ENCODE data around the gene VCP. TPM values are rescaled to one million over a fixed set of nuclear protein-coding genes. Genes with fewer than 3 reads are reported as not detected.

Gene VCP
- total RNA-seq, 1 experiment from 2014 or later, result 170 TPM

GRCh38 chr9:35079426-35080341 lies 7.3 kb upstream of the VCP start, which contains the start of gene FANCG:
TSS of gene FANCG (minus strand) at chr9:35079942. CDS start at chr9:35079524, 418 bp downstream.
- peak; percentile 79 for TF ChIP-seq POLR2AphosphoS5 (IDR thresholded peaks at IDR 0.05; ENCODE audit: low read depth, low read length)
- TF ChIP-seq ZFX (IDR thresholded peaks at IDR 0.05), result peak; percentile 78
- no peak for TF ChIP-seq JUND (IDR thresholded peaks at IDR 0.05)
- CTCF ChIA-PET, result interaction anchor here (0.6 to 2.4 kb wide), 7 partner anchors 17 to 943 kb away, joined by 3 to 12 read pairs (median 4); partner anchors contain the start of genes ATOSB and PIGO
- Histone ChIP-seq H2AFZ (ENCODE audit: low read depth, low read length, poor library complexity, severe bottlenecking) (no peak within 1 kb of the TSS), H3K4me3 (replicated peaks in 1 of 2; ENCODE audit: low read depth in 1 of 2, low read length in 2 of 2) (peak within 1 kb of the TSS; percentile 91 to 94), H3K9me3 (ENCODE audit: control insufficient read depth in 1 of 2, insufficient read depth in 1 of 2, low read depth in 1 of 2, low read length in 2 of 2) (no peaks in the 10 kb centered on the region), H3K27ac (ENCODE audit: low read depth, low read length) (peak within 1 kb of the TSS; percentile 76), H3K4me2 (ENCODE audit: low read length) (peak within 1 kb of the TSS; percentile 92), H3K79me2 (ENCODE audit: insufficient read depth, low read length) (peaks cover 35% of the 10 kb centered on the region), H3K9ac (ENCODE audit: low read length) (peak within 1 kb of the TSS; percentile 92), H3K36me3 (ENCODE audit: control insufficient read depth in 1 of 2, insufficient read depth in 2 of 2, low read length in 2 of 2) (peaks cover 2 to 24% of the 10 kb centered on the region in 2 experiments; a peak in 2 of 4 replicates), H3K27me3 (ENCODE audit: insufficient read depth, low read length) (no peaks in the 10 kb centered on the region), H3K9me2 (ENCODE audit: insufficient read depth) (no peaks in the 10 kb centered on the region), H3K4me1 (ENCODE audit: control insufficient read depth in 1 of 2, insufficient read depth in 2 of 2, low read length in 2 of 2) (peaks cover 12 to 21% of the 10 kb centered on the region in 2 experiments), H4K20me1 (ENCODE audit: insufficient read depth) (no peaks in the 10 kb centered on the region)
- intact Hi-C loops (cut with micrococcal nuclease), result no loop called here
- RAD21 ChIA-PET (ENCODE audit: low non-redundant PET in 1 of 2, low total read pairs in 2 of 2, uncharacterized antibody in 2 of 2, unreplicated experiment in 2 of 2), result interaction anchor here (0.5 to 1.2 kb wide), 4 partner anchors 9 to 24 kb away, joined by 3 to 5 read pairs (median 3); no protein-coding TSS in a partner anchor
- peak; percentile 80 for DNase-seq (ENCODE audit: low read depth, low spot score)
- POLR2A ChIA-PET, result interaction anchor here (0.7 to 2.4 kb wide), 8 partner anchors 8 to 576 kb away, joined by 4 to 12 read pairs (median 7); partner anchors contain the start of genes PIGO, STOML2 and VCP
- no TSS peak for BruUV-seq (replicated peaks)
- peak; percentile 91 for ATAC-seq

GRCh38 chr9:35079041-35079425 lies 6.6 kb upstream of the VCP start:
- ChIA-PET CTCF (interaction anchor here (1.4 to 2.4 kb wide), 4 partner anchors 28 to 525 kb away, joined by 3 to 12 read pairs (median 5); partner anchors contain the start of gene ATOSB), RAD21 (ENCODE audit: low non-redundant PET in 1 of 2, low total read pairs in 2 of 2, uncharacterized antibody in 2 of 2, unreplicated experiment in 2 of 2) (interaction anchor here in 1 of 2 experiments (1.2 kb wide), 1 partner anchor 24 kb away, joined by 3 read pairs; no protein-coding TSS in a partner anchor), POLR2A (interaction anchor here (1.3 to 2.4 kb wide), 4 partner anchors 15 to 85 kb away, joined by 6 to 12 read pairs (median 8); partner anchors contain the start of gene PIGO)
- no peak overlapping the region for H2AFZ ChIP-seq (ENCODE audit: low read depth, low read length, poor library complexity, severe bottlenecking)
- peak overlapping the region; percentile 92 for H3K9ac ChIP-seq (ENCODE audit: low read length)
- H3K9me3 ChIP-seq (ENCODE audit: control insufficient read depth in 1 of 2, insufficient read depth in 1 of 2, low read depth in 1 of 2, low read length in 2 of 2), result no peaks in the 10 kb centered on the region
- intact Hi-C loops (cut with micrococcal nuclease), result no loop called here
- ATAC-seq (no peak), DNase-seq (ENCODE audit: low read depth, low spot score) (no peak)
- H3K4me3 ChIP-seq (replicated peaks in 1 of 2; ENCODE audit: low read depth in 1 of 2, low read length in 2 of 2), result peak overlapping the region; percentile 91 to 94
- H3K9me2 ChIP-seq (ENCODE audit: insufficient read depth), result no peaks in the 10 kb centered on the region
- no peaks in the 10 kb centered on the region for H3K27me3 ChIP-seq (ENCODE audit: insufficient read depth, low read length)
- no peaks in the 10 kb centered on the region for H4K20me1 ChIP-seq (ENCODE audit: insufficient read depth)
- H3K36me3 ChIP-seq (ENCODE audit: control insufficient read depth in 1 of 2, insufficient read depth in 2 of 2, low read length in 2 of 2), result peaks cover 2 to 30% of the 10 kb centered on the region in 2 experiments; a peak in 2 of 4 replicates
- peak overlapping the region; percentile 76 for H3K27ac ChIP-seq (ENCODE audit: low read depth, low read length)
- TSS peak; percentile 53 for BruUV-seq (replicated peaks)
- H3K4me2 ChIP-seq (ENCODE audit: low read length), result peak overlapping the region; percentile 92
- H3K79me2 ChIP-seq (ENCODE audit: insufficient read depth, low read length), result peaks cover 35% of the 10 kb centered on the region
- H3K4me1 ChIP-seq (ENCODE audit: control insufficient read depth in 1 of 2, insufficient read depth in 2 of 2, low read length in 2 of 2), result peaks cover 12 to 21% of the 10 kb centered on the region in 2 experiments
- TF ChIP-seq SP1 (IDR thresholded peaks at IDR 0.05; ENCODE audit: low read depth) (no peak), TCF7L2 (IDR thresholded peaks at IDR 0.05; ENCODE audit: borderline replicate concordance, extremely low read depth, insufficient read depth, insufficient read length) (no peak), ZBTB33 (IDR thresholded peaks at IDR 0.05; ENCODE audit: extremely low read depth, insufficient replicate concordance, low read length) (no peak), ELF1 (IDR thresholded peaks at IDR 0.05; ENCODE audit: borderline replicate concordance, low read depth) (no peak), YY1 (IDR thresholded peaks at IDR 0.05; ENCODE audit: extremely low read depth, insufficient replicate concordance, low read depth, low read length) (no peak), REST (IDR thresholded peaks at IDR 0.05; ENCODE audit: low read depth) (no peak)
